ENCODE results near the gene ZNF416. TPM values are rescaled to one million over a fixed set of nuclear protein-coding genes. Genes with fewer than 3 reads are reported as not detected.

Gene ZNF416
- total and polyA plus RNA-seq, 2 experiments from 2014 or later: 4.3 to 11.9 TPM

GRCh38 chr19:57623091-57623490, 44.4 kb upstream of the ZNF416 start:
- no peaks in the 10 kb centered on the region for H3K9me2 ChIP-seq (ENCODE audit: insufficient read depth)
- no peak overlapping the region for H3K4me2 ChIP-seq
- peaks cover 67% of the 10 kb centered on the region for H3K79me2 ChIP-seq (replicated peaks; ENCODE audit: insufficient read depth)
- Mint-ChIP-seq H3K9me3 (peaks cover 73% of the 10 kb centered on the region), H3K36me3 (ENCODE audit: low read depth) (peaks cover 75% of the 10 kb centered on the region), H3K4me1 (no peaks in the 10 kb centered on the region), H3K27me3 (ENCODE audit: insufficient read depth, low read depth, poor library complexity) (peaks cover 3% of the 10 kb centered on the region), H3K27ac (no peak overlapping the region), H3K4me3 (no peak overlapping the region)
- peaks cover 14% of the 10 kb centered on the region for H4K20me1 ChIP-seq (replicated peaks; ENCODE audit: insufficient read depth)
- no peak overlapping the region for H3K27ac ChIP-seq (ENCODE audit: low read depth)
- H3K4me3 ChIP-seq: no peak overlapping the region
- no peak for DNase-seq (ENCODE audit: low spot score)
- TF ChIP-seq ZNF331 (CRISPR knock-in tag; IDR thresholded peaks at IDR 0.05; ENCODE audit: low read depth) (no peak), EZH2phosphoT487 (IDR thresholded peaks at IDR 0.05; ENCODE audit: unreplicated experiment) (no peak), ZNF462 (CRISPR knock-in tag; IDR thresholded peaks at IDR 0.05) (no peak), ZNF114 (CRISPR knock-in tag; IDR thresholded peaks at IDR 0.05) (no peak), CREB1 (CRISPR knock-in tag; IDR thresholded peaks at IDR 0.05; ENCODE audit: low read depth) (no peak), EZH2 (IDR thresholded peaks at IDR 0.05; ENCODE audit: low read depth, unreplicated experiment) (no peak), POLR2AphosphoS5 (IDR thresholded peaks at IDR 0.05; ENCODE audit: low read depth) (no peak), STAT1 (IDR thresholded peaks at IDR 0.05; ENCODE audit: unreplicated experiment) (no peak), JUNB (IDR thresholded peaks at IDR 0.05; ENCODE audit: unreplicated experiment) (no peak), NANOG (IDR thresholded peaks at IDR 0.05; ENCODE audit: borderline replicate concordance) (no peak)
- TF ChIP-seq, protein P1, sequence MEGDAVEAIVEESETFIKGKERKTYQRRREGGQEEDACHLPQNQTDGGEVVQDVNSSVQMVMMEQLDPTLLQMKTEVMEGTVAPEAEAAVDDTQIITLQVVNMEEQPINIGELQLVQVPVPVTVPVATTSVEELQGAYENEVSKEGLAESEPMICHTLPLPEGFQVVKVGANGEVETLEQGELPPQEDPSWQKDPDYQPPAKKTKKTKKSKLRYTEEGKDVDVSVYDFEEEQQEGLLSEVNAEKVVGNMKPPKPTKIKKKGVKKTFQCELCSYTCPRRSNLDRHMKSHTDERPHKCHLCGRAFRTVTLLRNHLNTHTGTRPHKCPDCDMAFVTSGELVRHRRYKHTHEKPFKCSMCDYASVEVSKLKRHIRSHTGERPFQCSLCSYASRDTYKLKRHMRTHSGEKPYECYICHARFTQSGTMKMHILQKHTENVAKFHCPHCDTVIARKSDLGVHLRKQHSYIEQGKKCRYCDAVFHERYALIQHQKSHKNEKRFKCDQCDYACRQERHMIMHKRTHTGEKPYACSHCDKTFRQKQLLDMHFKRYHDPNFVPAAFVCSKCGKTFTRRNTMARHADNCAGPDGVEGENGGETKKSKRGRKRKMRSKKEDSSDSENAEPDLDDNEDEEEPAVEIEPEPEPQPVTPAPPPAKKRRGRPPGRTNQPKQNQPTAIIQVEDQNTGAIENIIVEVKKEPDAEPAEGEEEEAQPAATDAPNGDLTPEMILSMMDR (conservative IDR thresholded peaks at IDR 0.05; ENCODE audit: low read depth in 2 of 2): no peak
- TF ChIP-seq, protein P2, sequence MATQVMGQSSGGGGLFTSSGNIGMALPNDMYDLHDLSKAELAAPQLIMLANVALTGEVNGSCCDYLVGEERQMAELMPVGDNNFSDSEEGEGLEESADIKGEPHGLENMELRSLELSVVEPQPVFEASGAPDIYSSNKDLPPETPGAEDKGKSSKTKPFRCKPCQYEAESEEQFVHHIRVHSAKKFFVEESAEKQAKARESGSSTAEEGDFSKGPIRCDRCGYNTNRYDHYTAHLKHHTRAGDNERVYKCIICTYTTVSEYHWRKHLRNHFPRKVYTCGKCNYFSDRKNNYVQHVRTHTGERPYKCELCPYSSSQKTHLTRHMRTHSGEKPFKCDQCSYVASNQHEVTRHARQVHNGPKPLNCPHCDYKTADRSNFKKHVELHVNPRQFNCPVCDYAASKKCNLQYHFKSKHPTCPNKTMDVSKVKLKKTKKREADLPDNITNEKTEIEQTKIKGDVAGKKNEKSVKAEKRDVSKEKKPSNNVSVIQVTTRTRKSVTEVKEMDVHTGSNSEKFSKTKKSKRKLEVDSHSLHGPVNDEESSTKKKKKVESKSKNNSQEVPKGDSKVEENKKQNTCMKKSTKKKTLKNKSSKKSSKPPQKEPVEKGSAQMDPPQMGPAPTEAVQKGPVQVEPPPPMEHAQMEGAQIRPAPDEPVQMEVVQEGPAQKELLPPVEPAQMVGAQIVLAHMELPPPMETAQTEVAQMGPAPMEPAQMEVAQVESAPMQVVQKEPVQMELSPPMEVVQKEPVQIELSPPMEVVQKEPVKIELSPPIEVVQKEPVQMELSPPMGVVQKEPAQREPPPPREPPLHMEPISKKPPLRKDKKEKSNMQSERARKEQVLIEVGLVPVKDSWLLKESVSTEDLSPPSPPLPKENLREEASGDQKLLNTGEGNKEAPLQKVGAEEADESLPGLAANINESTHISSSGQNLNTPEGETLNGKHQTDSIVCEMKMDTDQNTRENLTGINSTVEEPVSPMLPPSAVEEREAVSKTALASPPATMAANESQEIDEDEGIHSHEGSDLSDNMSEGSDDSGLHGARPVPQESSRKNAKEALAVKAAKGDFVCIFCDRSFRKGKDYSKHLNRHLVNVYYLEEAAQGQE (IDR thresholded peaks at IDR 0.05; ENCODE audit: unreplicated experiment): no peak
- TF ChIP-seq, protein P3, sequence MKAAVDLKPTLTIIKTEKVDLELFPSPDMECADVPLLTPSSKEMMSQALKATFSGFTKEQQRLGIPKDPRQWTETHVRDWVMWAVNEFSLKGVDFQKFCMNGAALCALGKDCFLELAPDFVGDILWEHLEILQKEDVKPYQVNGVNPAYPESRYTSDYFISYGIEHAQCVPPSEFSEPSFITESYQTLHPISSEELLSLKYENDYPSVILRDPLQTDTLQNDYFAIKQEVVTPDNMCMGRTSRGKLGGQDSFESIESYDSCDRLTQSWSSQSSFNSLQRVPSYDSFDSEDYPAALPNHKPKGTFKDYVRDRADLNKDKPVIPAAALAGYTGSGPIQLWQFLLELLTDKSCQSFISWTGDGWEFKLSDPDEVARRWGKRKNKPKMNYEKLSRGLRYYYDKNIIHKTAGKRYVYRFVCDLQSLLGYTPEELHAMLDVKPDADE (IDR thresholded peaks at IDR 0.05): no peak
- H3K36me3 ChIP-seq (ENCODE audit: insufficient read depth): peaks cover 60% of the 10 kb centered on the region
- no peaks in the 10 kb centered on the region for H3K27me3 ChIP-seq (ENCODE audit: insufficient read depth)
- 0 out of 2 replicates have a peak, but pooled peaks cover 11% of the 10 kb centered on the region for H3F3A ChIP-seq (replicated peaks; ENCODE audit: low read depth)
- no peak for ATAC-seq
- no peak overlapping the region for H2AFZ ChIP-seq
- H3K4me1 ChIP-seq (ENCODE audit: insufficient read depth): no peaks in the 10 kb centered on the region
